ENCODE data around the gene YAP1.

The YAP1 gene

DNA sequence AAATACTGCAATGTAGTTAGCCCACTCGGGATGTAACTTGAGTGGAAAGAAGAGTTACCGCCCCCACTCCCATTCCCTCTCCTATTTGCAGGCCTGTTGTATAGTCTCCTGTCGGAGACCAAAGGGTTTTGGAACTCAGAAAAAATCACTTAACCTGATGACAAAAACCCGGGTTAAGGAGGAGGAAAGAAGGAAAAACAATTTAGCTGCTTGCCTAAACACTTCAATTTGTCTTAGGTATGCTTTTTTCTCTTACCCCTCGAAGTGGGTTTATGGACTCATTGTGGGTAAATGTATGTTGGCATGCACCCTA, 2.2 kb downstream of the YAP1 start (continued):
- TF ChIP-seq, protein P1, sequence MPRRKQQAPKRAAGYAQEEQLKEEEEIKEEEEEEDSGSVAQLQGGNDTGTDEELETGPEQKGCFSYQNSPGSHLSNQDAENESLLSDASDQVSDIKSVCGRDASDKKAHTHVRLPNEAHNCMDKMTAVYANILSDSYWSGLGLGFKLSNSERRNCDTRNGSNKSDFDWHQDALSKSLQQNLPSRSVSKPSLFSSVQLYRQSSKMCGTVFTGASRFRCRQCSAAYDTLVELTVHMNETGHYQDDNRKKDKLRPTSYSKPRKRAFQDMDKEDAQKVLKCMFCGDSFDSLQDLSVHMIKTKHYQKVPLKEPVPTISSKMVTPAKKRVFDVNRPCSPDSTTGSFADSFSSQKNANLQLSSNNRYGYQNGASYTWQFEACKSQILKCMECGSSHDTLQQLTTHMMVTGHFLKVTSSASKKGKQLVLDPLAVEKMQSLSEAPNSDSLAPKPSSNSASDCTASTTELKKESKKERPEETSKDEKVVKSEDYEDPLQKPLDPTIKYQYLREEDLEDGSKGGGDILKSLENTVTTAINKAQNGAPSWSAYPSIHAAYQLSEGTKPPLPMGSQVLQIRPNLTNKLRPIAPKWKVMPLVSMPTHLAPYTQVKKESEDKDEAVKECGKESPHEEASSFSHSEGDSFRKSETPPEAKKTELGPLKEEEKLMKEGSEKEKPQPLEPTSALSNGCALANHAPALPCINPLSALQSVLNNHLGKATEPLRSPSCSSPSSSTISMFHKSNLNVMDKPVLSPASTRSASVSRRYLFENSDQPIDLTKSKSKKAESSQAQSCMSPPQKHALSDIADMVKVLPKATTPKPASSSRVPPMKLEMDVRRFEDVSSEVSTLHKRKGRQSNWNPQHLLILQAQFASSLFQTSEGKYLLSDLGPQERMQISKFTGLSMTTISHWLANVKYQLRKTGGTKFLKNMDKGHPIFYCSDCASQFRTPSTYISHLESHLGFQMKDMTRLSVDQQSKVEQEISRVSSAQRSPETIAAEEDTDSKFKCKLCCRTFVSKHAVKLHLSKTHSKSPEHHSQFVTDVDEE (CRISPR knock-in tag; IDR thresholded peaks at IDR 0.05): no peak
- TF ChIP-seq ZC3H10 (CRISPR knock-in tag; IDR thresholded peaks at IDR 0.05) (no peak), ZFP30 (CRISPR knock-in tag; IDR thresholded peaks at IDR 0.05) (no peak), SNAI2 (CRISPR knock-in tag; IDR thresholded peaks at IDR 0.05) (no peak), ISL1 (CRISPR knock-in tag; IDR thresholded peaks at IDR 0.05) (no peak), BACH2 (CRISPR knock-in tag; IDR thresholded peaks at IDR 0.05; ENCODE audit: borderline replicate concordance) (no peak), ESRRG (CRISPR knock-in tag; IDR thresholded peaks at IDR 0.05) (no peak), ZNF565 (CRISPR knock-in tag; conservative IDR thresholded peaks at IDR 0.05; ENCODE audit: low read depth) (no peak)
- TF ChIP-seq, protein P2, sequence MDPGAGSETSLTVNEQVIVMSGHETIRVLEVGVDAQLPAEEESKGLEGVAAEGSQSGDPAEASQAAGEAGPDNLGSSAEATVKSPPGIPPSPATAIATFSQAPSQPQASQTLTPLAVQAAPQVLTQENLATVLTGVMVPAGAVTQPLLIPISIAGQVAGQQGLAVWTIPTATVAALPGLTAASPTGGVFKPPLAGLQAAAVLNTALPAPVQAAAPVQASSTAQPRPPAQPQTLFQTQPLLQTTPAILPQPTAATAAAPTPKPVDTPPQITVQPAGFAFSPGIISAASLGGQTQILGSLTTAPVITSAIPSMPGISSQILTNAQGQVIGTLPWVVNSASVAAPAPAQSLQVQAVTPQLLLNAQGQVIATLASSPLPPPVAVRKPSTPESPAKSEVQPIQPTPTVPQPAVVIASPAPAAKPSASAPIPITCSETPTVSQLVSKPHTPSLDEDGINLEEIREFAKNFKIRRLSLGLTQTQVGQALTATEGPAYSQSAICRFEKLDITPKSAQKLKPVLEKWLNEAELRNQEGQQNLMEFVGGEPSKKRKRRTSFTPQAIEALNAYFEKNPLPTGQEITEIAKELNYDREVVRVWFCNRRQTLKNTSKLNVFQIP (CRISPR knock-in tag; IDR thresholded peaks at IDR 0.05; ENCODE audit: borderline replicate concordance, low read depth): no peak
- TF ChIP-seq, protein P3, sequence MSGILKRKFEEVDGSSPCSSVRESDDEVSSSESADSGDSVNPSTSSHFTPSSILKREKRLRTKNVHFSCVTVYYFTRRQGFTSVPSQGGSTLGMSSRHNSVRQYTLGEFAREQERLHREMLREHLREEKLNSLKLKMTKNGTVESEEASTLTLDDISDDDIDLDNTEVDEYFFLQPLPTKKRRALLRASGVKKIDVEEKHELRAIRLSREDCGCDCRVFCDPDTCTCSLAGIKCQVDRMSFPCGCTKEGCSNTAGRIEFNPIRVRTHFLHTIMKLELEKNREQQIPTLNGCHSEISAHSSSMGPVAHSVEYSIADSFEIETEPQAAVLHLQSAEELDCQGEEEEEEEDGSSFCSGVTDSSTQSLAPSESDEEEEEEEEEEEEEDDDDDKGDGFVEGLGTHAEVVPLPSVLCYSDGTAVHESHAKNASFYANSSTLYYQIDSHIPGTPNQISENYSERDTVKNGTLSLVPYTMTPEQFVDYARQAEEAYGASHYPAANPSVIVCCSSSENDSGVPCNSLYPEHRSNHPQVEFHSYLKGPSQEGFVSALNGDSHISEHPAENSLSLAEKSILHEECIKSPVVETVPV (CRISPR knock-in tag; IDR thresholded peaks at IDR 0.05): no peak

DNA sequence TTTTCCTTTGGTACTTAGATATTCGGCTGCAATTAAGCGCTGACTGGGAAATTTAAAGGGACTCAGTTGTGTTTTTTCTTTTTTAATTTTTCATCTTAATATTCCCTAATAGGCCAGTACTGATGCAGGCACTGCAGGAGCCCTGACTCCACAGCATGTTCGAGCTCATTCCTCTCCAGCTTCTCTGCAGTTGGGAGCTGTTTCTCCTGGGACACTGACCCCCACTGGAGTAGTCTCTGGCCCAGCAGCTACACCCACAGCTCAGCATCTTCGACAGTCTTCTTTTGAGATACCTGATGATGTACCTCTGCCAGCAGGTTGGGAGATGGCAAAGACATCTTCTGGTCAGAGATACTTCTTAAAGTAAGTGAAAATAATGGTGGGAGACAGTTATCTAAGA, 3.8 kb downstream of the YAP1 start:
- ATAC-seq: no peak
- TF ChIP-seq PPARA (CRISPR knock-in tag; IDR thresholded peaks at IDR 0.05; ENCODE audit: borderline replicate concordance): no peak
- TF ChIP-seq, protein P4, sequence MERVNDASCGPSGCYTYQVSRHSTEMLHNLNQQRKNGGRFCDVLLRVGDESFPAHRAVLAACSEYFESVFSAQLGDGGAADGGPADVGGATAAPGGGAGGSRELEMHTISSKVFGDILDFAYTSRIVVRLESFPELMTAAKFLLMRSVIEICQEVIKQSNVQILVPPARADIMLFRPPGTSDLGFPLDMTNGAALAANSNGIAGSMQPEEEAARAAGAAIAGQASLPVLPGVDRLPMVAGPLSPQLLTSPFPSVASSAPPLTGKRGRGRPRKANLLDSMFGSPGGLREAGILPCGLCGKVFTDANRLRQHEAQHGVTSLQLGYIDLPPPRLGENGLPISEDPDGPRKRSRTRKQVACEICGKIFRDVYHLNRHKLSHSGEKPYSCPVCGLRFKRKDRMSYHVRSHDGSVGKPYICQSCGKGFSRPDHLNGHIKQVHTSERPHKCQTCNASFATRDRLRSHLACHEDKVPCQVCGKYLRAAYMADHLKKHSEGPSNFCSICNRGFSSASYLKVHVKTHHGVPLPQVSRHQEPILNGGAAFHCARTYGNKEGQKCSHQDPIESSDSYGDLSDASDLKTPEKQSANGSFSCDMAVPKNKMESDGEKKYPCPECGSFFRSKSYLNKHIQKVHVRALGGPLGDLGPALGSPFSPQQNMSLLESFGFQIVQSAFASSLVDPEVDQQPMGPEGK (CRISPR knock-in tag; IDR thresholded peaks at IDR 0.05; ENCODE audit: borderline replicate concordance): no peak
- no peak for TF ChIP-seq OSR1 (CRISPR knock-in tag; IDR thresholded peaks at IDR 0.05)
- no peak for TF ChIP-seq ARNTL (CRISPR knock-in tag; IDR thresholded peaks at IDR 0.05; ENCODE audit: borderline replicate concordance, low read depth)
- no peak for TF ChIP-seq ZNF8 (CRISPR knock-in tag; IDR thresholded peaks at IDR 0.05)
- TF ChIP-seq, protein P1 (CRISPR knock-in tag; IDR thresholded peaks at IDR 0.05): no peak
- TF ChIP-seq, protein P5, sequence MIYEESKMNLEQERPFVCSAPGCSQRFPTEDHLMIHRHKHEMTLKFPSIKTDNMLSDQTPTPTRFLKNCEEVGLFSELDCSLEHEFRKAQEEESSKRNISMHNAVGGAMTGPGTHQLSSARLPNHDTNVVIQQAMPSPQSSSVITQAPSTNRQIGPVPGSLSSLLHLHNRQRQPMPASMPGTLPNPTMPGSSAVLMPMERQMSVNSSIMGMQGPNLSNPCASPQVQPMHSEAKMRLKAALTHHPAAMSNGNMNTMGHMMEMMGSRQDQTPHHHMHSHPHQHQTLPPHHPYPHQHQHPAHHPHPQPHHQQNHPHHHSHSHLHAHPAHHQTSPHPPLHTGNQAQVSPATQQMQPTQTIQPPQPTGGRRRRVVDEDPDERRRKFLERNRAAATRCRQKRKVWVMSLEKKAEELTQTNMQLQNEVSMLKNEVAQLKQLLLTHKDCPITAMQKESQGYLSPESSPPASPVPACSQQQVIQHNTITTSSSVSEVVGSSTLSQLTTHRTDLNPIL (CRISPR knock-in tag; IDR thresholded peaks at IDR 0.05; ENCODE audit: low read depth): no peak
- no peak for TF ChIP-seq ZFP3 (CRISPR knock-in tag; IDR thresholded peaks at IDR 0.05)
- no peak for TF ChIP-seq ZNF565 (CRISPR knock-in tag; conservative IDR thresholded peaks at IDR 0.05; ENCODE audit: low read depth)
- TF ChIP-seq ZC3H10 (CRISPR knock-in tag; IDR thresholded peaks at IDR 0.05): no peak
- TF ChIP-seq TOX (CRISPR knock-in tag; IDR thresholded peaks at IDR 0.05; ENCODE audit: borderline replicate concordance): no peak
- TF ChIP-seq ISL1 (CRISPR knock-in tag; IDR thresholded peaks at IDR 0.05): no peak
- TF ChIP-seq TCF4 (CRISPR knock-in tag; IDR thresholded peaks at IDR 0.05; ENCODE audit: borderline replicate concordance): no peak
- TF ChIP-seq ZNF70 (CRISPR knock-in tag; IDR thresholded peaks at IDR 0.05): no peak
- TF ChIP-seq, protein P3 (CRISPR knock-in tag; IDR thresholded peaks at IDR 0.05): no peak

Data from SK-N-SH treated with all-trans-retinoic acid at 6 μM for 48 hours (cell line).